ENCODE data around the gene GPR62.

GPR62 gene

DNA sequence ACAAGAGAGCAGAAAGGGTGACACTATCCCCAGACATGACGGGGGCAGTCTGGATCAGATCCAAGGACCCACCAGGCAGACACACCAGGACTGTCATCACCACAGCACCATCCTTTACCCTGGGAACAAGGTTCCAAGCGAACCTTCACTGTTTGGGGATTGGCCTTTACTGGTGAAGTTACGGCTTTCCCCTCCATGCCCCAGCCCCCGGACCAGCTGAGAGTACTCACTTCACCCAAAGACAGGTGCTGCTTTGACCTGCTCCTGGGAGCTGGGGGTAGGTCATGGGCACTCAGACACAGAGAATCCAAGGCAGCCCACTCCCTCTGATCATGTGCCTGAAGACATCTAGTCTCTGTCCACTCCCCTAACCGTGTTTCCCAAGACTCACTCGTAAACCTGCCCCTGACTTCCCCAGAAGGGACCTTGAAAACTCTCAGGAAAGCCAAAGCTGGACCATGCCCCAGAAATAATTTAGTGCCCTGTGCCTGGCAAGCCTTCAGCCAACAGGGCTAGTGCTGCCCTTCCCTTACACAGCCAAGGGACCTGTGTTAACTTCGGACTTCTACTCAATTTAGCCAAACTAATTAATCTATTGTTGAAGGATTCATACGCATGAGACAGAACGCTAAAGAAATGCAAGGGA is 16.3 kb upstream of the GPR62 start:
- DNase-seq, result no peak

DNA sequence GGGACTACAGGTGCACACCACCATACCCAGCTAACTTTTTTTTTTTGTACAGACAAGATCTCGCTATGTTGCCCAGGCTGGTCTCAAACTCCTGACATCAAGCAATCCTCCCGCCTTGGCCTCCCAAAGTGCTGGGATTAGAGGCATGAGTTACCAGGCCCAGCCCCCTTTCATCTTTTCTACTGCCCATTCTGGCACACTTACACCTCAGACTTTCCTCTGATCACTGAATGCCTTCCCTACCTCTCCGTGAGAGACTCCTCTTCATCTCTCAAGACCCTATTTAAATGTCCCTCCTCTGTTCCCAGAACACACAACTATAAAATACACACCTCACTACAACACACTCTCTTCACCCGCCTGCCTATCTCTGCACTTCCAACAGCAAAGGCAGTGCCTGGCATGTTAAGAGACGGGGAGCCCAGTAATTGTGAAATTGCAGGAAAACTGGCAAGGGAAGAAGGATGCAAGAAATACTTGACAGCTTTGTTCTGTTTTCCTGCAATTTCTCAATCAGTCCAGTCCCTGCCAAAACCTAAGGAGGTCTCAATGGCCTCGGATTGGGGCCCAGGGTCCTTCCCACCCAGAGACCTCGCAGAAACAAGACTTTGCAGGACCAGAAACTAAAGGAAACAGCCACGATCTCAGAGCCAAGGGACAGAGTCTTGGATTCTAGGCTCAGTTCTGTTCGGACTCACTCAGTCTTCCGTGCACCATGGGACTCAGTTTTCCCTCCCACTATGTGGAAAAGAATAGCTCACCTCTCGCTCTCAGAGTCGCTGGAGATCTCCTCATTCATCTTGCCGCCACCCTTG is 14.3 kb upstream of the GPR62 start:
- DNase-seq, result no peak

GRCh38 chr3:51941463-51941797 is 13.8 kb upstream of the GPR62 start:
- DNase-seq, result no peak

GRCh38 chr3:51941798-51942602 is 13.2 kb upstream of the GPR62 start, which contains the start of the genes PARP3 and RRP9:
Gene PARP3 (plus strand): TSS chr3:51942363. CDS start chr3:51943356, 993 bp downstream.
Gene RRP9 (minus strand): TSS chr3:51941904. CDS start chr3:51941867, 37 bp downstream.
- peak; percentile 97 for DNase-seq

DNA sequence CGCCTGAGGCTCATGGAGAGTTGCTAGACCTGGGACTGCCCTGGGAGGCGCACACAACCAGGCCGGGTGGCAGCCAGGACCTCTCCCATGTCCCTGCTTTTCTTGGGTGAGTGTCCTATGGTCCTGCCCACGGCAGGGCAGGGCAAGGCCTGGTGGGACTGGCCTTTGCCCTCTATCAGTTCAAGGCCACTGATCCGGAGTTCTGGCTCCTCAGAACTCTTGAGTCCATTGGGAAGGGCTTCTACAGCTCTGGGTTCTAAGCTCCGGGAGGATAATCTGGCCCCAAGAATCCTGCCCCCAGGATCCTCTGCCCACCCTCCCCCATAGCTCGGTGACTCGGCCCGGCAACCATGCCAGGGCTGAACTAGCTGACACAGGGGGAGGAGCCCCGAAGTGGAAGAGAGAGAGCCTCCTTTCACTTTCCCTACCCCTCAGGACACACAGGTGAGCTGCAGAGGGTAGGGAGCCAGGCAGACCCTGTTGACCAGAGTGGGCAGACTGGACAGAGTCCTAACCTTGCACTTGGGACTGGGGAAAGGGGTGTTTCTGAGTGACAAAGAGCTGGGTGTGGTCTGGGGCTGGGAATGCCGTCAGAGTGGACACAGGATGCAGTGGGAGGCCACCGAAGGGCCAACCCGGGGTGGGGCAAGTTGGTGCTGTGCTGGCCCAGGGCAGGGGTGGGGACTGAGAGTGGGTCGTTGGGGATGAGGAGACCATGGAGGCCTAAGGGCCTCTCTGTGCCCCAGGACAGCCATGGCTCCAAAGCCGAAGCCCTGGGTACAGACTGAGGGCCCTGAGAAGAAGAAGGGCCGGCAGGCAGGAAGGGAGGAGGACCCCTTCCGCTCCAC is 12.4 kb upstream of the GPR62 start:
- DNase-seq, result peak; percentile 7

- DNase-seq, result no peak
Measured at GRCh38 chr3:51943451-51944391, 11.5 kb upstream of the GPR62 start.

GRCh38 chr3:51944451-51945021 is 10.6 kb upstream of the GPR62 start:
- DNase-seq, result no peak

GRCh38 chr3:51945031-51945840 is 9.9 kb upstream of the GPR62 start:
- no peak for DNase-seq

DNA sequence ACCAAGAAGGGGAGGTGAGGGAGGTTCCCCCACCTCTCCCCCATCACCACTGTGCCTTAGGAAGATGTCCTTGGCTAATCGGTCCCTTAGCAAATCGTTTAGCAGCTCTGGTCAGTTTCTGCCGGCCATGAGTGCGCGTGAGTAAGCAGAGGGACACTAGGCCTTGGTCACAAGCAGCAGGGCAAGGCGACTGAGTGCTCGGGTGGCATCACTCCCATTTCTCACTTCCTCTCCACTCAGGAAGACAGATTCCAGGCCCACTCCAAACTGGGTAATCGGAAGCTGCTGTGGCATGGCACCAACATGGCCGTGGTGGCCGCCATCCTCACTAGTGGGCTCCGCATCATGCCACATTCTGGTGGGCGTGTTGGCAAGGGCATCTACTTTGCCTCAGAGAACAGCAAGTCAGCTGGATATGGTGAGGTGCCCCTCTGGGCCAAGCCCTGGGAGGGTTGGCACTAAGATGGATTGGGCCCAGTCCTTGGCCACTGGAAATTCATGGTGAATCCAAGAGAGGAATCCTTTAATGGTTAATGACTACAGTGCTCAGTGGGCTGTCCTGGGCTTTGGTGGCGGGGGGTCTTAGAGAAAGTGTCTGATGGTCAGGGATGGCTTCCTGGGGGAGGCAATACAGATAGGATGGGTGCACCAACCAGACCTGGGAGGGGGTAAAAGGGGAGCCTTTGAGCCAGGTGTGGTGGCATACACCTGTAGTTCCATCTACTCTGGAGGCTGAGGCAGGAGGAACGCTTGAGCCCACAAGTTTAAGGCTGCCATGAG is 9.1 kb upstream of the GPR62 start:
- no peak for DNase-seq

GRCh38 chr3:51946796-51947195 is 8.4 kb upstream of the GPR62 start:
- DNase-seq, result no peak

GRCh38 chr3:51947215-51947900 is 7.8 kb upstream of the GPR62 start:
- DNase-seq, result no peak

- DNase-seq, result no peak
Measured at GRCh38 chr3:51948016-51948580, 7.1 kb upstream of the GPR62 start.

DNA sequence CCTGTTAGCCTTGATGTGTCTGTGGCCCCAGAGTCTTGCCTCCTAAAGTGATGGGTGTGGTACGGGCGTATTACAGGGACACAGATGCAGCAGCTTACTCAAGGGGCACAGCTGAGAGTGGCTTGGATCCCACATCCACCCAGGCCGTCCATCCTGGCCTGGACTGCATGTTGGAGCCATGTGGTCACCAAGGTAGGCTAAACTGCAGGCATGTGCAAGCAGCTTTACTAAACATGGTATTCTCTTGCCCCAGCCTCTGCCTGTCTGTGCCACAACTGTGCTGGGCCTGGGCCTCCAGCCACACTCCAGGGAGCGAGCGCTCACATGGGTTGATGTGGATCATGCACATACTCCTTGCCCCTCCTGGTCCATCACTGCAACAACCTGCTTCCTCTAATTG is 6.1 kb upstream of the GPR62 start:
- DNase-seq, result no peak

DNA sequence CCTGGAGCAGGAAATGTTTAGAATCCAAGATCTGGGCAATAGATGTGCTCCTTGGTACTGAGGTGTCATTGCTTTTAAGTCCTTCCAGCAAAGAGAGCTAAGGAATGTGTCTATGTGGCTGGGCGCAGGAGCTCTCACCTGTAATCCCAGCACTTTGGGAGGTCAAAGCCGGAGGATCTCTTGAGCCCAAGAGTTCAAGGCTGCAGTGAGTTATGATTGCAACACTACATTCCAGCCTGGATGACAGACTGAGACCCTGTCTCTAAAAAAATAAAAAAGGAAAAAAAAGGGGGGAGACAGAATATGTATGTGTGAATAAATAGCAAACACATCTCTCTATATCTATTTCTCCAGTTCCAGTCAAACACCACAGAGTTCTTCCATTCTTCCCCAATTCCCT is 4.3 kb upstream of the GPR62 start:
- no peak for DNase-seq

DNA sequence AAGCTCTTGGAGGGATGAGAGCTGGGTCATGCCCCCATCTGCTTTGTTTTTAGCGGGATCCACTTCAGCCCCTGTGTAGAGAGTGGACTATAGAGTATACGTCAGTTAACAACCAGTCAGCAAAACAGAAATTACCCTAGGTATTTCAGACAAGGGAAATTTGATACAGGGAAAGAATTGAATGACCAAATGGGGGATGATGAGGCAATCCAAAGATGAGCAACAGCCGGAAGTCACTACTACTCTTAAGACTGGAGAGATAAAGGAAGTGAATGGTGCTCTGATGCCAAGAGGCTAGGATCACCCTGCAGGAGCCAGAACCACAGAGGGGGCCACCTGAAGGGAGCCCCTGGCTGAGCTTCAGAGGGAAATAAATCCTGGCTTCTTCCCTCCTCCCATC is 1.7 kb upstream of the GPR62 start:
- peak; percentile 75 for DNase-seq

DNA sequence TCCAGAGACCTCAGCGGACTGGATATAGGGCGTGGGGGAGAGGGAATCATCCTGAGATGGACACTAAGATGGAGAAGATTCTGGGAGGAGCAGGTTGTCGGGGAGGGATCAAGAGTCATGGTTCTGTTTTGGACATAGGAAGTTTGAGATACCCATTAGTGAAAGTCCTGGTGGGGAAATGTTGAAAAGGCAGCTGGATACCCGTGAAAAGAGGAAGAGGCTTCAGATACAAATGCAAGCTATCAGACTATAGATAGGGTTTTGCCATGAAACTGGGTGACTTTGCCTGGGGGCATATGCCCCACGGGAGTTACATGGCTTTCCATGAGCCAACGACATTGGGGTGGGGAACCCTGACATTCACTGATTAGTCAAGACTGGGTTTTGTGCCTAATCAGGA is 1.1 kb upstream of the GPR62 start:
- DNase-seq, result no peak

DNA sequence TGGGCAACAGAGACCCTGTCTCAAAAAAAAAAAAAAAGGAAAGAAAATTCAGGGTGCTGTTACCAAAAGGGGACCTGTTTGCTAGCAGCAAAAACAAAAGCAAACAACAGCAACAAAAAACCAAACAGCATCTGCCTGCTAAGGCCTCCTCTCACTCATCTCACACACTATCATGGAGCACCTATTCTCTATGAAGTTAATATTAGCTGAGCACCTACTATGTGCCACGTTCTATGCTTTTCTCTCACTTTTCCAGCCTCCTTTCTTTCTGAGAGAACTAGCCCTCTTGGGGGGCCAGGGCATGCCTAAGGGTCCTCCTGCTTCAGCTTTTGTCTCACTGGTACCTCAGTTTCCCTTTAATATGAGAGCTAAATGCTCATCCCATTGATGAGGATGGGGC is 468 bp upstream of the GPR62 start:
- no peak for DNase-seq
